PC-3 (cell line): Measurements from ENCODE around the gene ZBTB37. TPM values are rescaled to one million over a fixed set of nuclear protein-coding genes. Genes with fewer than 3 reads are reported as not detected.

ENCODE experiments used
- ATAC-seq: fragments of 200-7000 bp; cut with Tn5 transposase; 2 replicates; pipeline ENCODE4 v1.9.1; 2020; ENCODE audit warnings: mild to moderate bottlenecking, moderate library complexity
- Bru-seq: library from RNA; stranded (reverse); fragments of 400-500 nt; gene quantifications from one replicate; lab custom pipeline; 2021; lab: Mats Ljungman, UMichigan
- BruChase-seq, 2 experiments: library from RNA; stranded (reverse); fragments of 400-500 nt; gene quantifications; one replicate each; lab custom pipeline; 2021; lab: Mats Ljungman, UMichigan
- BruUV-seq: library from RNA; stranded (reverse); fragments of 400-500 nt; replicated peaks from 2 replicates; lab custom pipeline; 2021; lab: Mats Ljungman, UMichigan
- CTCF ChIA-PET: fragments of 300-600 bp; sonication (Branson Sonifier 250); formaldehyde crosslinking; loops from one replicate; lab custom pipeline; 2022; ENCODE audit warnings: antibody characterized with exemption; lab: Charles Lee
- POLR2A ChIA-PET: fragments of 300-600 bp; sonication (Branson Sonifier 250); formaldehyde crosslinking; loops from one replicate; lab custom pipeline; 2022; ENCODE audit warnings: antibody characterized with exemption; ENCODE audit not compliant: unreplicated experiment; lab: Charles Lee
- DNase-seq: peaks from one replicate; pipeline ENCODE4 v3.0.0-alpha.2; 2015
- H2AFZ ChIP-seq: fragments of 300-600 bp; sonication (generic); 2 replicates; pipeline ENCODE4 v1.6.0; 2016; ENCODE audit warnings: antibody characterized with exemption, low read length
- H3F3A ChIP-seq: fragments of 300-600 bp; sonication (generic); one replicate; pipeline ENCODE4 v1.6.0; 2017; ENCODE audit warnings: antibody characterized with exemption, low read length, control low read depth, mild to moderate bottlenecking; ENCODE audit not compliant: unreplicated experiment
- H3K27ac ChIP-seq: fragments of 300-600 bp; sonication (generic); 2 replicates; pipeline ENCODE4 v1.5.1; 2016; ENCODE audit warnings: mild to moderate bottlenecking, low read length
- H3K27me3 ChIP-seq: fragments of 300-600 bp; sonication (generic); 2 replicates; pipeline ENCODE4 v1.6.1; 2016; ENCODE audit warnings: low read length, mixed read lengths
- H3K36me3 ChIP-seq: fragments of 300-600 bp; sonication (generic); 2 replicates; pipeline ENCODE4 v1.6.1; 2016; ENCODE audit warnings: low read depth, mixed run types, low read length, mixed read lengths
- H3K4me1 ChIP-seq: fragments of 300-600 bp; sonication (generic); 2 replicates; pipeline ENCODE4 v1.5.1; 2016; ENCODE audit warnings: low read length; ENCODE audit not compliant: insufficient read depth
- H3K4me2 ChIP-seq: fragments of 300-600 bp; sonication (generic); 2 replicates; pipeline ENCODE4 v1.6.0; 2016; ENCODE audit warnings: low read length
- H3K4me3 ChIP-seq: fragments of 300-600 bp; sonication (generic); 2 replicates; pipeline ENCODE4 v1.5.1; 2016; ENCODE audit warnings: mild to moderate bottlenecking, low read length, mixed read lengths
- H3K79me2 ChIP-seq: fragments of 300-600 bp; sonication (generic); 2 replicates; pipeline ENCODE4 v1.6.1; 2017; ENCODE audit warnings: low read length, mixed read lengths
- H3K9ac ChIP-seq: fragments of 300-600 bp; sonication (generic); 2 replicates; pipeline ENCODE4 v1.6.0; 2016; ENCODE audit warnings: mild to moderate bottlenecking, low read length
- H3K9me2 ChIP-seq: fragments of 300-600 bp; sonication (generic); replicated peaks from 2 replicates; pipeline ENCODE4 v1.6.1; 2016; ENCODE audit warnings: mixed run types, low read length, mixed read lengths
- H3K9me3 ChIP-seq: fragments of 300-600 bp; sonication (generic); 2 replicates; pipeline ENCODE4 v1.6.1; 2016; ENCODE audit warnings: low read length, mixed read lengths
- H4K20me1 ChIP-seq: fragments of 300-600 bp; sonication (generic); 2 replicates; pipeline ENCODE4 v1.6.1; 2016; ENCODE audit warnings: low read length, mixed read lengths
- EZH2 ChIP-seq: fragments of 300-600 bp; sonication (generic); IDR thresholded peaks from one replicate; pipeline ENCODE4 v1.6.1; 2017; ENCODE audit warnings: antibody characterized with exemption, mild to moderate bottlenecking, low read length; ENCODE audit not compliant: unreplicated experiment
- EZH2phosphoT487 ChIP-seq: fragments of 300-600 bp; sonication (generic); IDR thresholded peaks from 2 replicates; pipeline ENCODE4 v1.6.1; 2018; ENCODE audit warnings: mild to moderate bottlenecking, antibody characterized with exemption, low read length, borderline replicate concordance
- intact Hi-C: fragments of 100-400 bp; cut with micrococcal nuclease; formaldehyde crosslinking; loops from 2 replicates; pipeline ENCODE4 v1.9.0; 2023
- long read RNA-seq: library from polyadenylated mRNA; unstranded; transcript quantifications from one replicate; pipeline ENCODE4 v2.0.0, GENCODE V29; 2021; ENCODE audit not compliant: unreplicated experiment
- total RNA-seq: library from RNA; depleted of rRNA; stranded (reverse); fragments of >200 nt; gene quantifications from 2 replicates; pipeline ENCODE4 v1.2.3, GENCODE V29; 2014; rRNA removed
- TF ChIP-seq, protein P1 (sequence below): fragments of 300-600 bp; sonication (generic); conservative IDR thresholded peaks from 2 replicates; pipeline ENCODE4 v1.5.1; 2017; ENCODE audit warnings: antibody characterized with exemption, low read depth, mild to moderate bottlenecking, low read length

The ZBTB37 gene, protein sequence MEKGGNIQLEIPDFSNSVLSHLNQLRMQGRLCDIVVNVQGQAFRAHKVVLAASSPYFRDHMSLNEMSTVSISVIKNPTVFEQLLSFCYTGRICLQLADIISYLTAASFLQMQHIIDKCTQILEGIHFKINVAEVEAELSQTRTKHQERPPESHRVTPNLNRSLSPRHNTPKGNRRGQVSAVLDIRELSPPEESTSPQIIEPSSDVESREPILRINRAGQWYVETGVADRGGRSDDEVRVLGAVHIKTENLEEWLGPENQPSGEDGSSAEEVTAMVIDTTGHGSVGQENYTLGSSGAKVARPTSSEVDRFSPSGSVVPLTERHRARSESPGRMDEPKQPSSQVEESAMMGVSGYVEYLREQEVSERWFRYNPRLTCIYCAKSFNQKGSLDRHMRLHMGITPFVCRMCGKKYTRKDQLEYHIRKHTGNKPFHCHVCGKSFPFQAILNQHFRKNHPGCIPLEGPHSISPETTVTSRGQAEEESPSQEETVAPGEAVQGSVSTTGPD
- total RNA-seq (0.58 and 1.5 TPM in 2 replicates), Bru-seq, nascent RNA (percentile 55 among the genes with signal in this experiment), BruChase-seq, experiment 1, labeled RNA remaining after a 6-hour chase (percentile 69 among the genes with signal in this experiment), BruChase-seq, experiment 2, labeled RNA remaining after a 2-hour chase (percentile 69 among the genes with signal in this experiment)
- long read RNA-seq, result 0 reads

DNA sequence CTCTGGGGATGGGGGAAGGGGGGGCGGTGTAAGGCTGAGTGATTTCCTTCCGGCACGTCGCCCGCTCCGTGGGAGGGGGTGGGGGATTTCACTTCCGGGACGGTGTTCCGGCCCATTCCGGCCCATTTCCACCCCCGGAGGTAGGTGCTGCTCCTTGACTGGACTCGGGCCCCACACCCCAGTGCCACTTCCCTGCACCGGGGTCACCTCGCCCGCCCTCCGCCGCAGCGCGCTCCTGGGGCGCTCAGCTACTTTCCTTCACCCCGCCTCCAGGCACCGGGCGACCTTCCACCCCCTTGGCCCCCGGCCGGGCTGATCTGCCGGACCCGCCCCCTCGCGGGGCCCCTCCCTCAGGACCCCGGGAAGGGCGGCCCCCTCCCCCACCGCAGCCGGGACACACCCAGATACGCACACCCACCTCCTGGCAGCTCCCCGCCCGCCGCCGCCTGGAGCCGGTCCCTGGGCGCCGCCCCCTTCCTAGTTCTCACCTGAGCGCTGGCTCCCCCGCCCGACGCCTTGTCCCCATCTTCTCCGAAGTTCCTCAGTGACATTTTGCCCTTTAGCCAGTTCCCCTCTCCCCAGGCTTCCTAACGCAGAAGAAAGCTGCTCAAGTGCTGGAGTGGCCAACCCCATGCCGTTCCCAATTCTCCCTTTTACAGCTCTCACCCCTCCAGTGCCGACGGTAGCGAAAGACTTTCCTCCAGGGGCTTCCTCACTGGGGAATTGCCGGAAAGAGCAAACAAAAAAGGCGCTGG lies at the start of gene ZBTB37:
ZBTB37 (plus strand) TSS at position 115 of the 755 bp plus-strand sequence. CDS start 1,846 bp downstream, outside the sequence.
- peak within 1 kb of the TSS; percentile 84 for H2AFZ ChIP-seq
- H3K36me3 ChIP-seq, result peaks cover 42% of the 10 kb centered on the region
- ATAC-seq (peak; percentile 75), DNase-seq (peak; percentile 78)
- H3K79me2 ChIP-seq, result peaks cover 29% of the 10 kb centered on the region
- no peaks in the 10 kb centered on the region for H3K9me3 ChIP-seq
- H4K20me1 ChIP-seq, result peaks cover 38% of the 10 kb centered on the region
- peaks cover 29% of the 10 kb centered on the region for H3F3A ChIP-seq
- no peaks in the 10 kb centered on the region for H3K9me2 ChIP-seq
- peak within 1 kb of the TSS; percentile 85 for H3K27ac ChIP-seq
- H3K27me3 ChIP-seq, result no peaks in the 10 kb centered on the region
- ChIA-PET CTCF (no interaction called here), POLR2A (interaction anchor here (0.5 to 1.0 kb wide), 8 partner anchors 23 to 820 kb away, joined by 3 to 24 read pairs (median 5); no protein-coding TSS in a partner anchor)
- peak within 1 kb of the TSS; percentile 100 for H3K4me3 ChIP-seq
- BruUV-seq, result no TSS peak
- peaks cover 19% of the 10 kb centered on the region for H3K4me1 ChIP-seq
- TF ChIP-seq EZH2phosphoT487 (no peak), EZH2 (no peak)
- TF ChIP-seq, protein P1, sequence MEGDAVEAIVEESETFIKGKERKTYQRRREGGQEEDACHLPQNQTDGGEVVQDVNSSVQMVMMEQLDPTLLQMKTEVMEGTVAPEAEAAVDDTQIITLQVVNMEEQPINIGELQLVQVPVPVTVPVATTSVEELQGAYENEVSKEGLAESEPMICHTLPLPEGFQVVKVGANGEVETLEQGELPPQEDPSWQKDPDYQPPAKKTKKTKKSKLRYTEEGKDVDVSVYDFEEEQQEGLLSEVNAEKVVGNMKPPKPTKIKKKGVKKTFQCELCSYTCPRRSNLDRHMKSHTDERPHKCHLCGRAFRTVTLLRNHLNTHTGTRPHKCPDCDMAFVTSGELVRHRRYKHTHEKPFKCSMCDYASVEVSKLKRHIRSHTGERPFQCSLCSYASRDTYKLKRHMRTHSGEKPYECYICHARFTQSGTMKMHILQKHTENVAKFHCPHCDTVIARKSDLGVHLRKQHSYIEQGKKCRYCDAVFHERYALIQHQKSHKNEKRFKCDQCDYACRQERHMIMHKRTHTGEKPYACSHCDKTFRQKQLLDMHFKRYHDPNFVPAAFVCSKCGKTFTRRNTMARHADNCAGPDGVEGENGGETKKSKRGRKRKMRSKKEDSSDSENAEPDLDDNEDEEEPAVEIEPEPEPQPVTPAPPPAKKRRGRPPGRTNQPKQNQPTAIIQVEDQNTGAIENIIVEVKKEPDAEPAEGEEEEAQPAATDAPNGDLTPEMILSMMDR, result no peak
- H3K4me2 ChIP-seq, result peak within 1 kb of the TSS; percentile 99
- peak within 1 kb of the TSS; percentile 99 for H3K9ac ChIP-seq
- intact Hi-C loops, result loop anchor here (1.0 kb wide), 1 partner anchor 44 kb away; the partner anchor contains the start of genes CENPL and DARS2

DNA sequence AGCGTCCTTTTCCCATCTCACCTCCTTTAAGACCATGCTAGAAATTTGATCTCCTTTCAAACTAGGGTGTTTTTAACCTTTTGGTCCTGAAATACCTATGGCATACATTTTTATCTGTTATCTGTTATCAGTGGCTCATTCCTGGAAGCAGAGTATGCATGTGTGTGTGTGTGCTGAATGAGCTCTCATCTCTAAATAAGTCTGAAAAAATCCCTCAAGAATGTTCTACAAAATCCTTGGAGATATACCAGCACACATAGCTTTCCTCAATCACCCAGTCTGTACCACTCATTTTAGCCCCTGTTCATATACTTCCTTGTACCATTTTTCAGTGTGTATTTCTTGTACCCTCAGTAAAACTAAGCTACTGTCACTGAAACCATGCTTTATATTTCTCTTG lies 49.7 kb upstream of the ZBTB37 start:
- H2AFZ ChIP-seq, result no peak overlapping the region
- no peaks in the 10 kb centered on the region for H3K27me3 ChIP-seq
- no peak overlapping the region for H3K9ac ChIP-seq
- H3K9me2 ChIP-seq, result no peaks in the 10 kb centered on the region
- no peak overlapping the region for H3K4me2 ChIP-seq
- H3K4me3 ChIP-seq, result no peak overlapping the region
- ChIA-PET CTCF (no interaction called here), POLR2A (interaction anchor here (0.7 kb wide), 1 partner anchor 548 kb away, joined by 3 read pairs; no protein-coding TSS in a partner anchor)
- peaks cover 93% of the 10 kb centered on the region for H3K79me2 ChIP-seq
- H3F3A ChIP-seq, result no peaks in the 10 kb centered on the region
- TF ChIP-seq EZH2 (no peak), EZH2phosphoT487 (no peak)
- TF ChIP-seq, protein P1, result no peak
- H3K27ac ChIP-seq, result no peak overlapping the region
- H3K4me1 ChIP-seq, result peaks cover 27% of the 10 kb centered on the region
- no TSS peak for BruUV-seq
- ATAC-seq, result no peak
- H4K20me1 ChIP-seq, result peaks cover 21% of the 10 kb centered on the region
- DNase-seq, result no peak
- H3K9me3 ChIP-seq, result no peaks in the 10 kb centered on the region
- H3K36me3 ChIP-seq, result peaks cover 33% of the 10 kb centered on the region
- intact Hi-C loops, result no loop called here
